Inferior parietal cortex (tissue), 1 donor: ENCODE data around the gene RPL10A.

ENCODE experiments used
- DNase-seq: peaks from one replicate; pipeline ENCODE4 v3.0.0-alpha.2; 2016; ENCODE audit errors: extremely low spot score

Gene RPL10A

DNA sequence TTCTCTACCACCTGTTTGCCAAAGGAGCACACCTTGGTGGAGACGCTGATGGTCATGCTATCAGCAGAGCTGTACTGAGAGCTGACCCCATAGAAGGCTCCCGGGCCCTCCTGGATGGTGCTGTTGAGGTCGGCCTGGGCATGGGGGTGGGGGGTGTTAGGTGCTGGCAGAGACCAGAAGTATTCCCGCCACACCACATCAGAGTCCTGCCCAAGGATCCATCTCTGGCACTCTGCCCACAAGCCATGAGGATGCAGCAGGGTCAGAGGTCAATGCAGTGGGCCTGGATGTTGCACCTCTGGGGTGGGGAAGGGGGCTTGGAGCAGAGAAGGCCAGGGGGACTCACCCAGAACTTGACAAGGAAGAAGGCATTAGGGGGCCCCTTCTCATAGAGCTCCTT is 7.4 kb downstream of the RPL10A start:
- no peak for DNase-seq

DNA sequence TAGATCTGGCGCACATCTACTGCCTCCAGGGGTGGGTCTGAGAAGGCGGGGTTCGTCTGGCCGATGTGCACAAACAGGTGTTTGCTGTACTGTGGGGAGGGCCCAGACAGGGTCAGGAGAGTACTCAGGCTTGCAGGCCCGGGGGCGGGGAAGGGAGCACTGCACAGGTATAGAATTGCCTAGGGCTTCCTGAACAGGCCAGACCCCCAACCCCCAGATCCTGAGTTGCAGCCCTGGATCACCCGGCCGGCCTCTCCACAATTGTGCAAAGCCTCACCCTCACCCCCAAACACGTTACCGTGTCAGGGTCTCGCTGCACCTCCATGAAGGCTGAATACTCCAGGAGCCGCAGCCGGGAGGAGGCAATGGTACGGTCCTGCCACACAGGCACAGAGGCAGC is 7.8 kb downstream of the RPL10A start:
- DNase-seq, result no peak

DNA sequence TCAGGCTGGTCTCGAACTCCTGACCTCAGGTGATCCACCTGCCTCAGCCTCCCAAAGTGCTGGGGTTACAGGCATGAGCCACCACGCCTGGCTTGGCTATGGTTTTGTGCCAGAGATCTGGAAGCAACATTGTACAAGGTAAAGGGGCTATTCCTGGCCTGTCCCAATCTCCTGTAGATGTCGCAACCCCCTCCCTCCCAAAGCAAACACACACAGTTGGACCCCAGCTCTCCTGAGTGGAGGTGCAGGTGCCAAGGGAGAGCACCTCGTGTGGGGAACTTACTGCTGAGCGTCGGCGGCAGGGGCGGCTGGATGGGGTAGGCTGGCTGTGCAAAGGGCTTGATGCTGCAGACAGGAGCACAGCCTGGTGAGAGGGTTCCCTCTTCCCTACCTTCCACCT is 8.8 kb downstream of the RPL10A start:
- no peak for DNase-seq

DNA sequence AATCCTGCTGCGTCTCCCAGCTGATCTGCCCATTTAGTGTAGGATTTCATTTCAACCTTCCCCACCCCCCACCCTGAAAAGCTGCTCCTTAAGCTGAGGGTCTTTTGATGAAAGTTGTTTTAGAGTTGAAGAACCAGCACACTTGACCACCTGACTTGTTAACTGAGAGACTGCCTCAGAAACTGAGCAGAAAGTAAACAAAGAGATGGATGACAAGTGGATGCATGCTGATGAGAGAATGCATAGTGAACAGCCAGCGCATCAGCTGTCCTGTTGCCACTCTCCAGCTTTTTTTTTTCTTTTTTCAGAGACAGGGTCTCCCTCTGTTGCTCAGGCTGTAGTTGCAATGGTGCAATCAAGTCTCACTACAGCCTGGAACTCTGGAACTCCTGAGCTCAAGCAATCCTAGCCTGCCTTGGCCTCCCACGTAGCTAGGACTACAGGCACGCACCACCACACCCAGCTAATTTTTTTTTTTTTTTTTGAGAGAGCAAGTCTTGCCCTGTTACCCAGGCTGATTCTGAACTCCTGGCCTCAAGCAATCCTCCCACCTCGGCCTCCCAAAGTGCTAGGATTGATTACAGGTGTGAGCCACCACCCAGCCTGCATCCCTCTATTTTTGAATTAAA is 9.5 kb downstream of the RPL10A start:
- no peak for DNase-seq

DNA sequence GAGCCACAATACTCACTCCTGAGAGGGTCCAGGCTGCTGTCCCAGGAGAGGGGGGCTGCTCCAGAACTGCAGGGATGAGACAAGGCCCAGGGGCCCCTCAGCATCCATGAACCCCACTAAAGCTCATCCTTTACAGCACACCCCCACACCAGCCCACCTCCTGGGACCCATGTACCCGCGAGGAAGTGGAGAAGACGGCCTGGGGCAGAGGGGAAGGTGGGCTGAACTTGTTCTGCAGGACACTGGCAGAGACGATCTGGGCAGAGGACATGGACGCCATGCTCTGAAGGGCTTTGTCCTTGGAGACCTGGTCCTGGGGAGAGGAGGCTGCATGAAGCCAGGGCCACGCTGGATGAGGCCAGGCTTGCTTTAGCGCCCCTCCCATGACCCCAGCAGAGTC is 10.1 kb downstream of the RPL10A start:
- DNase-seq, result no peak

DNA sequence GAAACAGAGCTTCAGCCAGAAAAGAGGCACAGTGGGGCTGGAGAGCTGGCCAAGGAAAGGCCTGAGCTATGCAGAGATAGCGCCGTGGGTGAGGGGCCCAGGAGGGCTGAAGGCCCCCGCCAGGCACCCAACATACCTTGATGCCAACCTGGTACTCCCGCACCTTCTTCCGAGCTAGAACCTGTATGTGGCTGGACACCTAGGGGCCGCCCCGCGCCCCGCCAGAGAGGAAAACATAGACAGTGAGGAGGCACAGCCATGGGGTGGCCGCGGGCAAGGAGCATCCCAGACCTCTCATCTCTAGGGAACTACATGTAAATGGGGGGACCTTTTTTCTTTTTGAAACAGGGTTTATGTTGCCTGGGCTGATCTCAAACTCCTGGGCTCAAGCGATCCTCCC is 12.0 kb downstream of the RPL10A start:
- no peak for DNase-seq

DNA sequence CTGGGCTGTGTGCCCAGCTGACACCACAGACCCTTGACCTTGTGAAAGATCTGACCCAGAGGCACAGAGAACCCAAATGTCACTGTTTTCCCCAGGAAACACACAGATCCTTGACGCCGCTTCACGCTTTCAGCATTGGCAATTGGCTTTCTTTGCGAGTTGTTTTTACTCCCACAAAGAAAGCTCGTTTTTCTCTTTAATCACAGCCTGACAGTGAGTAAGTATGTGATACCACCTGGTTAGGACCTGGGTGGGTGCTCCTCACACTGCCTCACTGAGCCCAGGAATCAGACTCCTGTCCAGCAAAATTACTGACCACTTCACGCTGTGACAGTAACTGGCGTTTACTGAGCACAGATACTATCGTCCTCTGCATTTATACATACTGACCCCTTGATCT is 13.0 kb downstream of the RPL10A start:
- DNase-seq, result no peak

DNA sequence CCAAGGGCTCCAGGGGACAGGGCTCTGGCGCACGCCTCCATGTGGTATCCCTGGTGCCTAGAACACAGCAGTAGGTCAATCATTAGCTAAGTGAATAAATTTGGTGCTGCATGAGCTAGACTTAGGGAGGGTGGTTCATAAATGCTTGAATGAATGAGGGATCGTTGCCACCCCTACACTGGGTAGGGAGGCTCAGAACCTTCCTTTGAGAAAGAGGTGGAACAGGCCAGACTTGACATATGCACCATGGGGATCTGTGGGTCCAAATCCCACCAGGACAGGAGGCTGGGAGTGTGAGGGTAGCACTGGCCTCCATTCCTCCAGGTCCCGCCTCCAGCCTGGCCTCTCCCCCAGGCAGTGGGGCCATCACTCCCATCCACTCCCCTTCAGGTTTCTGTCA is 14.9 kb downstream of the RPL10A start:
- no peak for DNase-seq

DNA sequence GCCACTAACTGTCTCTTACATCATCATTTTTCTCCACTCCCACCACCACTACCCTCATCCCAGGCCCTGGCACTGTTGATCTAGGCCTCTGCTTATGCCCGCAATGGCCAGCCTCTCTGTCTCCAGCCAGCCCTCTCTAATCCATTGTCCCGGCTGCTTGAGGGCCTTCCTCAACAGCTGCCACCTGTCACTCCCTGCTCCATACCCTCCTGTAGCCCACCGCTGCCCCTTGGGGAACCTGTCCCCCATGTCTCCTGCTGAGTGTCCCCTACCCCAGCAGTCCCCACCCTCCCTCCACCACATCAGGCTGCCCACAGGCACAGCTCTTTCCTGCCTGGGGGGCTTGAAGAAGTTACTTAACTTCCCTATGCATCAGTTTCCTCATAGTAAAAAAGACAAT is 15.3 kb downstream of the RPL10A start:
- no peak for DNase-seq

DNA sequence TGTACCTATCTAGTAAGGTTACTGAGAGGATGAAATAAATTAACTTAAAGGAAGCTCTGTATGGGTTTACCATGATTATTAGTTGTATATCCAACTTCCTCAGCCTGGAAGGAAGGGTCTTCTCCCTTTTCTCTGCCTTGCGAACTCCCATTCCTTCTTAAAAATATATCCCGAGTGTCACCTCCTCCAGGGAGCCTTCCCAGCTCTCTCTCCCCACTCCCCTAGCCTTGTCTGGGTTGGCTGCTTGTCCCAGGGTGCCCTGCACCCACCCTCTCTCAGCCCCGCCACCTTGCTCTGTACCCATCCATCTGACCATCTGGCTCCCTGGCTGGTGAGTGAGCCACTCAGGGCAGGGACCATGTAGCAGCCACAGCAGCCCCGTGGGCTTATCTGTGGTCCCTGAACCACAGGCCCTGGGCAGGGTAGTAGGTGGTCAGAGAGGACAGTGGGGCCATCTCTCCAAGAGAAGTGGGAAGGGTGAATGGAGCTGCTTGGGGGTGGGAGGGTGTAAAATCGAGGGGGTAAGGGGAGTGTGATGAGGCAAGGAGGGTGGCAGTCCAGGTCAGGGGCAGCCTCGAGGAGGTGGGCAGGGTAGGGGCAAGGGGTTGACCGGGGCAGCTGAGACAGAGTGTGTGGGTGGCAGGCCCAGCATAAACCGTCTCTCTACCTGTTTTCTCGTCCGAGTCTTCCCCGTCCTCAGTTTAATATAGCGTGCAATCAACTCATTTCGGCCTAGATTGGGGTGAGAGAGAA is 15.9 kb downstream of the RPL10A start:
- no peak for DNase-seq

DNA sequence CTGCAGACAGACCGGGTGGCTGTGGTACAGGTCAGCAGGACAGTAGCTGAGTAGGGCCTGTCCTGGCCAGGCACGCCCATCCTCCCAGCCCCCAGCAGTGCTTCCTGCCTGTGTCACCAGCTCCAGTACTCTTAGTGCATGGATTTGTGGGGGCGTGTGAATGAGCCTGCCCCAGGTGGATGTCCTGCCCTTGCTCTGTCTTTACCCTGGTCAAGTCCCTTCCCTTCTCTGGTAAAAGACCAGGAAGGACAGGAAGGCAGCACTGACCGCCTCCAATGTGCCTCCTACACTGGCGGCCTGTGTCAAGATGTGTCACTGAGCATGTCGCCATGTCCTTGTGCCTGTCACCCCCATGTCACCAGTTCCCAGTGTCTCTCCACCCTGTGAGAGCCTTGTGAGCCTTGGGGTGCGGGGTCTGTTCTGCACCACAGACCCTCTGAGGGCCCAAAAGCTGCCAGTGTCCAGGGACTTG is 16.8 kb downstream of the RPL10A start:
- DNase-seq, result no peak

DNA sequence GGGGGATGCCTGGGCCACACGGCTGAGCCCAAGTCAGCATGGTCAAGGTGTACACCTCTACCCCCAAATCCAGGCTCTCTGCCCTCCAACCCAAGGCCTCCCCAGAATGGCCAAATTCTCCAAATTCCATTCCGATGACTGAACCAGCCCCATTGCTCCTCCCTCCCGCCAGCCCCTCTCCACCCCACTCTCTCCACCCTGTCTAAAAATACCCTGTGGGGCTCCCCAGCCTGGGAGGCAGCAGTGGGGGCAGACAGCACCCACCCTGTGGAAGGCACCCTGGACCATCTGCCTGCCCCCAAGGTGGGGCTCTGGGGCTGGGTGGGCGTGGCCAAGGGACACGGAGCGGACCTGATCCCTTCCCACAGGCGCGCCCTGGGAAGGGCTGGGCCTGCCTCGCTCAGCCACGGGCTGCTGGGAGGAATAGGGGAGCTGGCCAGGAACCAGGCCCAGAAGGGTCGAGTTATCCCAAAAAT is 17.2 kb downstream of the RPL10A start:
- no peak for DNase-seq

DNA sequence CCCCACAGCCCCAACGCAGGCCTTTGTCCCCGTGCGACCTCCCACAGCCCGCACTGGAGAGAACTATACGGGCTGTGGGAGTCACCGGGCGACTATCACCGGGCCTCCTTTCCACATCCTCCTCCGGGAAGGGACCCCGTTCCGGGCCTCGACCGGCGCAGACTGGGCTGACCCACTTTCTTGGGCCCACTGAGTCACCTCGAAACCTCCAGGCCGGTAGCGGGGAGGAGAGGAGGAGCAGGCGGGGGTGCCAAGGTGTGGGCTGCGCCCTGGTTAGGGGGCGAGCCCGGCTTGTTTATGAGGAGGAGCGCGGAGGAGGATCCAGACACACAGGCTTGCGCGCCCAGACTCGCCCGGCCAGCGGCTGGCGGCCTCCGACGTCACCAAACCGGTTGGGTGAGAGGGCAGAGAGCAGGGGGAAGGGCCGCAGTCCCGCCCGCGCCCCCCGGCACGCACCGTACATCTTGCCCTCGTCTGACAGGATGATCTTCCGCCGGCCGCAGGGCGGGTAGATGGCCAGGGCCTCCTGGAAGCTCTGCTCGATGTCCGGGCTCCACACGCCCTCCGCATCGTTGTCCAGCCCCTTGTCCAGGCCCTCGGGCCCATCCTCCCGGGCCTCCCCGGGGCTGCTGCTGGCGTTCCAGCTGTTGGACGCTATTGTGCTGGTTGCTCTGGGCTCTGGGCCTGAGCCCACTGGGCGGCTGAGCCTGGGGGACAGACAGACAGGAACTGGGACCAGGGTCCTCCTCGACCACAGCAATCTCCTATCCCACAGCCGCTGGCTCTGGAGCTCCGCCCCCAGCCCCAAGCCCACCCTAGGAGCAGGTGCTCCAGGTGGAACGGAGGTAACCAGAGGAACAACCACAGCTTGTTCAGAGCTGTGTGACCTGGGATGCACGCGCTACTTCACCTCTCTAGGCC is 18.1 kb downstream of the RPL10A start:
- DNase-seq, result no peak

DNA sequence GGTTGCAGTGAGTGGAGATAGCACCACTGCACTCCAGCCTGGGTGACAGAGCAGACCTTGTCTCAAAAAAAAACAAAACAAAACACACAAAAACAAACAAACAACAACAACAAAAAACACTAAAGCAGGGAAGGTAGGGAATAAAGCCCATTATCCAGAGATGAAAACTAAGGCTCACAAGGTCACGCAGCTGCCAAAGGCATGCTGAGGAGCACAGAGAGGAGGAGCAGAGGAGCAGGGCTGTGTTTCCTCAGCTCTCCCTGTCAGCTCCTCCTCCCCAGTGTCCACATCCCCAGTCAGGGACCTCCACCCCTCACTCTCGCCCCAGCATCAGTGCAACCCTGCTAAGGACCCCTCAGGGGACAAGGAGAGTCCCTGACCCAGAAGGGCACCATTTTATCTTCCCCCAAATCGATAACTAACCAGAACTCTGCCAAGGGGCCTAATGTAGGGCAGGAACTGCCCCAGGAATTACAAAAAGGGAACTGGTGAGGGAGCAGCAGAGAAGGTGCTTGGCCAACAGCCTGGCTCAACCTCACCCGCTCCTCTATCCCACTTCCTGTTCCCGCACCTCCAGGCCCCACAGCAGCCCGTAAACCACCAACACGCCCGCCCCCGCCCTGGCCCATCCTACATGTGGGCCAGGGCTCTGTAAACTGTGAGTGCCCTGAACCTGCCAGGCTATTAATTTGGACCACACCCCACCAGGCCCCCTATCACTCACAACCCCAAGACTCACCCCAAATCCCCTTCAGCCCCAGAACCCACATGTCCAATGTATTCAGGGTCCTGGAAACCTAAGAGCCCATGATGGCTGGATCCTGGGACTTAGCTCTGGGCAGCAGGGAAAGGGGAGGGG is 19.7 kb downstream of the RPL10A start:
- no peak for DNase-seq

DNA sequence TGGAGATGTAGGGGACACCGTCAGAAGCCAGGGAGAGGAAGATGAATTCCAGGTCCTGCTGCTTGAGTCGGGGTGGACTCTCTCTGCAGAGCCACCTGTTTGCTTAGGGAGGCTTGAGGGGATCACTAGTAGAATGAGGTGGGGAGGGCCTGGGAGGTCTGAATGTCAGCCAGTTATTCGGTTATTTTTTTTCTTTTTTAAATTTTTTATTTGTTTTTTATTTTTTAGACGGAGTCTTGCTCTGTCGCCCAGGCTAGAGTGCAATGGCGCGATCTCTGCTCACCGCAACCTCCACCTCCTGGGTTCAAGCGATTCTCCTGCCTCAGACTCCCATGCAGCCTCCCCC is 20.3 kb downstream of the RPL10A start:
- no peak for DNase-seq

DNA sequence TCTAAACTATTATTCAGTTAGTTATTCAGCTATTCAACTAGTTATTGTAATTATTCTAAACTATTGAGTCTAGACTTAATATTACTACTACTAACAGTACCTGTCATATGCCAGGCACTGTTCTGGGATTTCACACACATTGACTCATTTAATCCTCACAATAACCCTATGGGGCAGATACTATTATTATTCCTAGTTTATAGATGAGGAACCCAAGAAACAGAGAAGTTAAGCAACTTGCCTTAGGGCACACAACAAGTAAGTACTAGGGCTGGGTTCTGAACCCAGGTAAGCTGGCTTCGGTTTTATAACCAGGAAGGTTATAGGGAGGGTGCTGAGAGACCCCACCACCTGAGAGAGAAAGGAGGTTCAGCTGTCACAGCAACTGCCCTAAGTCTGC is 20.9 kb downstream of the RPL10A start:
- no peak for DNase-seq

DNA sequence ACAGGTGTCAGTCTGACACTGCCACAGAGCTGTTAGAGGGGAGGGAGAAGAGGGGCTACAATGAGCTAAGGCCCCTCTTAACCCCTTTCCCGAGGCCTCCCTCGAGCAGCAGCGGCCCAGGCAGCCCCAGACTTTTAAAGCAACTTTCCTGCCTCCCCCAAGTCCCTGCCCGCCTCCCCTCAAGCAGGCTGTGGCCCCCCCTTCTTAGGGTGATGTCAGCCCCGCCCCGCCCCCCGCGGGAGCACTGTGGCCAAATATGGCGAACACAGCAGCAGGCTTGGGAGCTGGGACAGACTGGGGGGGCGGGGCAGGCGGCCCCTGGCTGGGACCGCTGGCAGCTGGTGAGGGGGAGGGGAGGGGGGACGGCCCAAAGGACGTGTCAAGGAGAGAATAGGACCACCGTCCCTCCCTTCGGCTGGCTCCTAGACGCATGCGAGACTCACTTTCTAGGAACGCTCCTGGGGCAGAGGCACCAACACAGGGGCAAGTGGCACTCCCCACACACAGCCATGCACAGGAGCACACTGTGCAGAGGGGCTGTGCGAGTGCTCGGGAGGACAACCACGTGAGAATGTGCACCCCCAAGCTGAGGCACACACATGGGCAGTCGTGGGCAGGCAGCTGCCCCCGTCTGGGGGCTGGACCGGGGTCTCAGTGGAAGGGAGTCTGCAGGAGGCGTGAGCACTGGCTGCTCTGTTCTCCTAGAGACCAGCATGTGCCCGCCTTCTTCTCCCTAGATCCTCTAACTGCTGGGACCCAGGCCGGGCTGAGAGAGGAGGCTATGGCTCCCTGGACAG is 22.0 kb downstream of the RPL10A start:
- no peak for DNase-seq

DNA sequence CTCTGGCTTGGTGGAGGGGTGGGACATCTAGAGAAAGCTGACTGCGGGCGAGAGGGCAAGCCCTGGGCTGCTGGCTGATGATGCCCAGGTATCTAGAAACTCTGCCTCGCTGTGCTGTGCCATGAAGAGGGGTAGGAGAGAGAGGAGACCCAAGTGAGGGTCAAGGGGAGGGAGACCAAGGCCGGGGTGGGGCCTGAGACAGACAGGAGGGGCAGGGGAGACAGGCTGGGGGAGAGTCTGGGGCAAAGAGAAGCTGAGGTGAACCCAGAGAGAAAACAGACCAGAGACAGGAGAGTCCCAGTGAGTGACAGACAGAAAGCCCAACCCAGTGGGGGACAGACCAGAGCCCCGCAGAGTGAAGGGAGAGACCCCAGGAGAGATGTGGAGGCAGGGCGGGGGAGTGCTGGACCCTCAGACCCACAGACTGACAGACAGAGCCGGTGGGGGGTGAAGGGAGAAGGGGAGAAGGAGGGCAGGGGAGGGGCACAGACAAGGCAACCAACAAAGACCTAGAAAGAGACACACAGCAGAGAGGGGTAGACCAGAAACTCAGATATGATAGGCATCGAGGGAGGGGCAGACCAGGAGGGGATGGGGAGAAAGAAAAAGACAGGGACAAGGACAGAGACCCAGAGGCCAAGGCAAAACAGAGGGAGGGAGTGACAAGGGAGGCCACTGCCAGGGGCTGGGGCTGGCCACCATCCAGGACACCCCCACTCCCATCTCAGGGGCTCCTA is 22.8 kb downstream of the RPL10A start:
- DNase-seq, result no peak

DNA sequence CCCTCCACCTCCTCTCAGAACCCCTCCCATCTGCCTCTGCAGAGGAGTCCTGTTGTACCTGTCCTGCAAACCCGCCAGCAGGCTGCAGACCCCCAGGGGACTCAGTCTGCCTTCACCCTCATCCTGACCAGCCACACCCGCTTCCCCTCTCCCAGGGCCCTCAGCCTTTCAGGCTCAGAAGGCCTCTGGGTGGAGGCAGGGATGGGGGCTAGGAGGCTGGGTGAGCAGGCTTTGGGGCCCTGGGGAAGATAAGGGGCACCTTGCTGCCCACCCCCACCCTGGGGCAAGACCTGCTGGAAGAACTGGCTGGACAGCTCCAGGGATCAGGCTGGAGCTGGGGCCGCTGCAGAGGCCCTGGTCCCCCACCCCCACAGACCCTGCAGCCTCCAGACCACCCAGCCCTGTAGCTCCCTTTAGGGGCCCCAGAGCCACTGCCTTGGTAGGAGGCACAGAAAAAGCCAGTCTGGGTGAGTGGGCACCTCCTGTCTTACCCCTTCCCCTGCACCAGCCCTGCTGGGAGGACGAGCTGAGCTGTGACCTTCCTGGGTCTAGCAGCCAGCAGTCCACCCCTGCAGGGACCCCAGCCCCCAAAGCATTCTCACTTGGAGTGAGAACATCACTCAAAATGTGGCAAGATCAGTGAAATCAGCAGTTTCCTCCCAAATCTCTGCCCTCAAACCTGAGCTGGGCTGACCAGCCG is 23.5 kb downstream of the RPL10A start:
- no peak for DNase-seq
